K562 (cell line): Measurements from ENCODE around the gene AGRN. TPM values are rescaled to one million over a fixed set of nuclear protein-coding genes. Genes with fewer than 3 reads are reported as not detected.
"Not testable (repeated sequence)": the region's sequence is repeated elsewhere in the genome, so short reads cannot be mapped to it uniquely, and the experiment has no call there.

Experiments
- ATAC-seq: fragments of 200-7000 bp; cut with Tn5 transposase; 3 replicates; pipeline ENCODE4 v1.9.1; 2020; ENCODE audit warnings: moderate library complexity
- BruUV-seq: library from RNA; stranded (reverse); fragments of 400-500 nt; replicated peaks from 2 replicates; lab custom pipeline; 2021; lab: Mats Ljungman, UMichigan
- CTCF ChIA-PET: fragments of 300-600 bp; formaldehyde crosslinking; extraction: SDS; loops from one replicate; lab custom pipeline; 2021; ENCODE audit warnings: low intra/inter-chr PET ratio; lab: Yijun Ruan, JAX
- POLR2A ChIA-PET: fragments of 300-600, 350-650 bp; sonication (Branson Sonifier 250); formaldehyde crosslinking; extraction: SDS; loops from one replicate; lab custom pipeline; 2021; ENCODE audit warnings: antibody characterized with exemption, inconsistent platforms; lab: Yijun Ruan, JAX
- DNase-seq, 4 experiments: peaks; one replicate each; pipeline versions ENCODE4 v3.0.0 to v3.0.0-alpha.2; 2011 to 2018; ENCODE audit warnings: low spot score in 3 of 4, mixed read lengths in 3 of 4; ENCODE audit errors: extremely low read depth in 1 of 4
- FAIRE-seq: peaks from 2 replicates; lab custom pipeline; 2011; peaks lifted over from hg19 to GRCh38; lab: Jason Lieb, UNC
- H2AFZ ChIP-seq: 2 replicates; pipeline ENCODE4 v1.6.0; 2011; ENCODE audit warnings: low read depth, low read length, control low read depth, inconsistent platforms
- H3K27ac ChIP-seq: fragments of 200-600 bp; 3 replicates; pipeline ENCODE4 v1.8.0; 2011; ENCODE audit warnings: low read depth, mild to moderate bottlenecking, control low read depth, inconsistent platforms, low read length, moderate library complexity, mixed read lengths; ENCODE audit errors: extremely low read depth
- H3K27me3 ChIP-seq, 2 experiments: fragments of 300-600 bp in 1 of 2; 2 replicates in 1 of 2; 3 replicates in 1 of 2; pipeline versions ENCODE4 v1.6.0 to v1.8.0; 2011; ENCODE audit warnings: inconsistent platforms in 2 of 2, low read length in 2 of 2, mild to moderate bottlenecking in 1 of 2, mixed read lengths in 1 of 2, moderate library complexity in 1 of 2; ENCODE audit not compliant: control insufficient read depth in 2 of 2, insufficient read depth in 2 of 2
- H3K36me3 ChIP-seq: fragments of 300-600 bp; 3 replicates; pipeline ENCODE4 v1.8.0; 2011; ENCODE audit warnings: mild to moderate bottlenecking, low read length, inconsistent platforms; ENCODE audit not compliant: control insufficient read depth, insufficient read depth
- H3K4me1 ChIP-seq, 2 experiments: fragments of 200-600 bp in 1 of 2; replicated peaks in 1 of 2; 2 replicates in 1 of 2; 3 replicates in 1 of 2; pipeline versions ENCODE4 v1.5.1 to v1.8.0; 2011; ENCODE audit warnings: inconsistent platforms in 2 of 2, low read length in 2 of 2, mild to moderate bottlenecking in 1 of 2, mixed read lengths in 1 of 2, moderate library complexity in 1 of 2; ENCODE audit not compliant: control insufficient read depth in 2 of 2, insufficient read depth in 2 of 2
- H3K4me2 ChIP-seq: 2 replicates; pipeline ENCODE4 v1.6.1; 2011; ENCODE audit warnings: low read length, control low read depth, inconsistent platforms, mixed read lengths; ENCODE audit not compliant: insufficient read depth
- H3K4me3 ChIP-seq: fragments of 200-600 bp; sonication (generic), shearing (Covaris generic); 2 replicates; pipeline ENCODE4 v1.5.1; 2016; ENCODE audit warnings: control low read depth, inconsistent platforms
- H3K79me2 ChIP-seq: fragments of 200-600 bp; 3 replicates; pipeline ENCODE4 v1.8.0; 2011; ENCODE audit warnings: low read length, inconsistent platforms; ENCODE audit not compliant: control insufficient read depth, insufficient read depth
- H3K9ac ChIP-seq, 2 experiments: 2 replicates each; pipeline versions ENCODE4 v1.6.0 to v1.6.1; 2011; ENCODE audit warnings: low read depth in 2 of 2, low read length in 2 of 2, control low read depth in 1 of 2, inconsistent platforms in 1 of 2, mild to moderate bottlenecking in 1 of 2, mixed read lengths in 1 of 2; ENCODE audit not compliant: insufficient read depth in 1 of 2
- H3K9me1 ChIP-seq: one replicate; pipeline ENCODE4 v1.6.0; 2011; ENCODE audit warnings: inconsistent platforms, mild to moderate bottlenecking, low read length, moderate library complexity; ENCODE audit not compliant: control insufficient read depth, insufficient read depth
- H3K9me3 ChIP-seq: replicated peaks from 2 replicates; pipeline ENCODE4 v1.5.1; 2011; ENCODE audit warnings: low read depth, low read length, inconsistent platforms; ENCODE audit not compliant: control insufficient read depth, insufficient read depth
- H4K20me1 ChIP-seq: replicated peaks from 2 replicates; pipeline ENCODE4 v1.6.1; 2011; ENCODE audit warnings: low read length, inconsistent platforms, mixed read lengths; ENCODE audit not compliant: control insufficient read depth, insufficient read depth
- ATF7 ChIP-seq: fragments of 450-650 bp; IDR thresholded peaks from 2 replicates; pipeline ENCODE4 v1.7.1; 2014; ENCODE audit warnings: mild to moderate bottlenecking, moderate library complexity
- FIP1L1 ChIP-seq: fragments of 200-400 bp; formaldehyde crosslinking; IDR thresholded peaks from 2 replicates; pipeline ENCODE4 v1.6.1; 2018; ENCODE audit warnings: mild to moderate bottlenecking, low read depth, low read length; ENCODE audit not compliant: poor library complexity, severe bottlenecking
- FOXO4 ChIP-seq: fragments of 450-650 bp; formaldehyde crosslinking; IDR thresholded peaks from 2 replicates; pipeline ENCODE4 v1.4.0; 2020; ENCODE audit warnings: mild to moderate bottlenecking, moderate library complexity
- HDAC6 ChIP-seq: IDR thresholded peaks from 2 replicates; pipeline ENCODE4 v1.6.1; 2012; ENCODE audit warnings: low read depth, mild to moderate bottlenecking, control low read depth, inconsistent platforms, low read length, moderate library complexity
- RAD21 ChIP-seq, 2 experiments: fragments of 250-450 bp in 1 of 2; fragments of 450-650 bp in 1 of 2; sonication (Bioruptor Pico) in 1 of 2; formaldehyde crosslinking in 1 of 2; IDR thresholded peaks in 1 of 2; conservative IDR thresholded peaks in 1 of 2; 2 replicates each; pipeline versions ENCODE4 v1.4.0 to v1.8.0; 2020 to 2022; ENCODE audit warnings: mild to moderate bottlenecking in 2 of 2, moderate library complexity in 1 of 2
- ZNF121 ChIP-seq: sonication (generic); formaldehyde crosslinking; conservative IDR thresholded peaks from 2 replicates; pipeline ENCODE4 v1.8.0; 2022; ENCODE audit warnings: missing genetic modification reagents
- WGBS: fragments of 100-300 bp; shearing (Covaris generic); methylation state at CpG from one replicate; pipeline ENCODE4 v1.1.6; 2016; ENCODE audit warnings: low coverage, mixed read lengths; ENCODE audit not compliant: insufficient coverage; ENCODE audit errors: missing lambda C conversion rate; 5-methylcytosine and 5-hydroxymethylcytosine counted together
- in situ Hi-C: fragments of 300-500 bp; cut with MboI; formaldehyde crosslinking; loops from 4 replicates; pipeline ENCODE4 v1.15.0; 2018; ENCODE audit warnings: inconsistent platforms, mixed read lengths
- intact Hi-C: fragments of 100-400 bp; cut with micrococcal nuclease; formaldehyde crosslinking; loops from 2 replicates; pipeline ENCODE4 v1.14.2; 2022
- polyA plus RNA-seq, 8 experiments: library from polyadenylated mRNA; depleted of rRNA in 4 of 8; stranded (reverse) in 5 of 8; unstranded in 3 of 8; fragments of >200 nt; fragmentation: Nextera tagmentation in 2 of 8; fragmentation: Illumina TruSeq in 1 of 8; extraction: Ambion mirVana in 2 of 8; extraction: Trizol in 1 of 8; gene quantifications; 2 replicates each; pipeline versions ENCODE4 v1.2.1 to v1.2.3, GENCODE V29; 2011 to 2014; ENCODE audit warnings: inconsistent platforms in 1 of 8, missing spikeins in 1 of 8
- total RNA-seq, 7 experiments: library from RNA; depleted of rRNA in 6 of 7; stranded (reverse); fragments of >200 nt in 6 of 7; fragmentation: Illumina TruSeq in 2 of 7; extraction: Trizol in 2 of 7; gene quantifications; 2 replicates each; pipeline versions ENCODE4 v1.2.1 to v1.2.3, GENCODE V29; 2011 to 2021; ENCODE audit warnings: low replicate concordance in 1 of 7

The AGRN gene
- total and polyA plus RNA-seq, 9 of the 15 experiments (the other 6 are each of a cell fraction or from before 2014, with no cell fraction given): 0.04 to 111 (median 18.1) TPM

GRCh38 chr1:1094981-1095380 lies 75.1 kb downstream of the AGRN start (continued):
- TF ChIP-seq RAD21 (CRISPR knock-in tag; conservative IDR thresholded peaks at IDR 0.05 in 1 of 2, IDR thresholded peaks at IDR 0.05 in 1 of 2) (no peak), ATF7 (no peak), FOXO4 (CRISPR knock-in tag) (no peak), HDAC6 (no peak), FIP1L1 (no peak)

- H3K9ac ChIP-seq, H3K4me2 ChIP-seq, in situ Hi-C loops, BruUV-seq, ATAC-seq: not testable (repeated sequence)
- TF ChIP-seq ZNF121 (CRISPR knock-in tag): peak; percentile 65
- TF ChIP-seq, all 486 proteins: peak for 1; not testable (repeated sequence) for 485
- H3K9me3 ChIP-seq, H2AFZ ChIP-seq, FAIRE-seq, H3K4me3 ChIP-seq, H3K79me2 ChIP-seq, DNase-seq, H3K27me3 ChIP-seq, intact Hi-C loops, POLR2A ChIA-PET, H4K20me1 ChIP-seq, CTCF ChIA-PET, H3K27ac ChIP-seq, H3K36me3 ChIP-seq, H3K9me1 ChIP-seq: not testable (repeated sequence)
- peaks cover 0 to 15% of the 10 kb centered on the region in 2 experiments; a peak in 3 of 5 replicates for H3K4me1 ChIP-seq
- 87% methylated on average over 5 of the region's 5 CpGs for WGBS
Measured at GRCh38 chr1:1096136-1096535, 76.2 kb downstream of the AGRN start.
